WTC11 (cell line): ENCODE results near the gene GALT. TPM values are rescaled to one million over a fixed set of nuclear protein-coding genes. Genes with fewer than 3 reads are reported as not detected.

Experiments used
- ATAC-seq: fragments of 200-7000 bp; cut with Tn5 transposase; 2 replicates; pipeline ENCODE4 v1.10.0; 2021; ENCODE audit warnings: mild to moderate bottlenecking, moderate library complexity
- CTCF ChIA-PET: fragments of 300-600 bp; sonication (Branson Sonifier 250); formaldehyde crosslinking; loops from one replicate; lab custom pipeline; 2021; ENCODE audit warnings: antibody characterized with exemption; lab: Charles Lee
- POLR2A ChIA-PET: fragments of 350-600 bp; sonication (Branson Sonifier 250); formaldehyde crosslinking; loops from one replicate; lab custom pipeline; 2021; ENCODE audit warnings: antibody characterized with exemption; lab: Charles Lee
- DNase-seq: peaks from one replicate; pipeline ENCODE4 v3.0.0; 2021; ENCODE audit warnings: low spot score
- H3K27ac Mint-ChIP-seq: 2 replicates; pipeline ENCODE4 v1.8.0; 2021; ENCODE audit warnings: mixed read lengths
- H3K27me3 Mint-ChIP-seq: 2 replicates; pipeline ENCODE4 v1.8.0; 2021; ENCODE audit warnings: low read depth, mild to moderate bottlenecking, moderate library complexity, mixed read lengths
- H3K36me3 Mint-ChIP-seq: 2 replicates; pipeline ENCODE4 v1.8.0; 2021; ENCODE audit warnings: mixed read lengths
- H3K4me1 Mint-ChIP-seq: 2 replicates; pipeline ENCODE4 v1.8.0; 2022; ENCODE audit warnings: mixed read lengths
- H3K4me3 Mint-ChIP-seq: 2 replicates; pipeline ENCODE4 v1.8.0; 2021; ENCODE audit warnings: mild to moderate bottlenecking, moderate library complexity, mixed read lengths
- H3K9me3 Mint-ChIP-seq: 2 replicates; pipeline ENCODE4 v1.8.0; 2021; ENCODE audit warnings: mixed read lengths
- AR ChIP-seq: fragments of 250-450 bp; sonication (Bioruptor Pico); IDR thresholded peaks from 2 replicates; pipeline ENCODE4 v1.9.0; 2021; ENCODE audit warnings: mild to moderate bottlenecking
- ARID4B ChIP-seq: sonication (generic); formaldehyde crosslinking; IDR thresholded peaks from 2 replicates; pipeline ENCODE4 v1.8.0; 2023; ENCODE audit warnings: missing genetic modification reagents, mild to moderate bottlenecking, borderline replicate concordance
- ATF3 ChIP-seq: sonication (generic); formaldehyde crosslinking; conservative IDR thresholded peaks from 2 replicates; pipeline ENCODE4 v1.8.1; 2022; ENCODE audit warnings: mild to moderate bottlenecking, missing genetic modification reagents
- E2F1 ChIP-seq: sonication (generic); formaldehyde crosslinking; IDR thresholded peaks from 2 replicates; pipeline ENCODE4 v1.8.0; 2022; ENCODE audit warnings: mild to moderate bottlenecking, missing genetic modification reagents
- FOXP1 ChIP-seq: sonication (generic); formaldehyde crosslinking; IDR thresholded peaks from 2 replicates; pipeline ENCODE4 v1.8.0; 2022; ENCODE audit warnings: missing genetic modification reagents, mild to moderate bottlenecking, moderate library complexity, borderline replicate concordance
- GRHL2 ChIP-seq: fragments of 250-450 bp; sonication (Bioruptor Pico); IDR thresholded peaks from 2 replicates; pipeline ENCODE4 v1.8.0; 2022; ENCODE audit warnings: mild to moderate bottlenecking, moderate library complexity; ENCODE audit not compliant: insufficient replicate concordance, severe bottlenecking
- HMGA2 ChIP-seq: fragments of 250-450 bp; sonication (Bioruptor Pico); IDR thresholded peaks from 2 replicates; pipeline ENCODE4 v1.4.0; 2021; ENCODE audit warnings: mild to moderate bottlenecking, moderate library complexity
- KAT7 ChIP-seq: sonication (generic); formaldehyde crosslinking; IDR thresholded peaks from 2 replicates; pipeline ENCODE4 v1.8.1; 2023; ENCODE audit warnings: missing genetic modification reagents, mild to moderate bottlenecking, borderline replicate concordance
- NR3C1 ChIP-seq: sonication (generic); formaldehyde crosslinking; conservative IDR thresholded peaks from 2 replicates; pipeline ENCODE4 v1.8.1; 2023; ENCODE audit warnings: low read depth, mild to moderate bottlenecking, missing genetic modification reagents
- PRRX2 ChIP-seq: fragments of 250-450 bp; sonication (Bioruptor Pico); IDR thresholded peaks from 2 replicates; pipeline ENCODE4 v1.8.0; 2021; ENCODE audit warnings: mild to moderate bottlenecking
- TEAD1 ChIP-seq: sonication (generic); formaldehyde crosslinking; IDR thresholded peaks from 2 replicates; pipeline ENCODE4 v1.8.0; 2022; ENCODE audit warnings: mild to moderate bottlenecking, missing genetic modification reagents
- USF1 ChIP-seq: sonication (generic); formaldehyde crosslinking; IDR thresholded peaks from 2 replicates; pipeline ENCODE4 v1.8.0; 2022; ENCODE audit warnings: mild to moderate bottlenecking, missing genetic modification reagents
- ZBTB43 ChIP-seq: sonication (generic); formaldehyde crosslinking; IDR thresholded peaks from 2 replicates; pipeline ENCODE4 v1.8.1; 2023; ENCODE audit warnings: mild to moderate bottlenecking, missing genetic modification reagents
- ZNF138 ChIP-seq: sonication (generic); formaldehyde crosslinking; conservative IDR thresholded peaks from 2 replicates; pipeline ENCODE4 v1.8.1; 2022; ENCODE audit warnings: mild to moderate bottlenecking, moderate library complexity, missing genetic modification reagents
- total RNA-seq: library from RNA; stranded (reverse); gene quantifications from 3 replicates; pipeline ENCODE4 v1.2.3, GENCODE V29; 2021

Gene GALT
- total RNA-seq, 1 experiment from 2014 or later = 39.7 TPM

GRCh38 chr9:34630402-34631154, 15.9 kb upstream of the GALT start:
- ATAC-seq = no peak
- Mint-ChIP-seq H3K4me3 (peak overlapping the region; percentile 73), H3K27ac (no peak overlapping the region), H3K4me1 (peaks cover 24% of the 10 kb centered on the region), H3K36me3 (peaks cover 4% of the 10 kb centered on the region), H3K27me3 (peaks cover 72% of the 10 kb centered on the region), H3K9me3 (no peaks in the 10 kb centered on the region)
- TF ChIP-seq E2F1 (no peak), PRRX2 (no peak), TEAD1 (CRISPR knock-in tag) (no peak), KAT7 (CRISPR knock-in tag) (no peak), FOXP1 (no peak), NR3C1 (CRISPR knock-in tag) (no peak), GRHL2 (CRISPR knock-in tag) (no peak), HMGA2 (no peak), AR (no peak), ZNF138 (no peak), ZBTB43 (CRISPR knock-in tag) (no peak), ATF3 (no peak), ARID4B (CRISPR knock-in tag) (no peak), USF1 (no peak)
- CTCF ChIA-PET = interaction anchor here (1.9 to 3.4 kb wide), 4 partner anchors 16 to 83 kb away, joined by 6 to 12 read pairs (median 9); partner anchors contain the start of gene GALT
- POLR2A ChIA-PET = interaction anchor here (0.6 kb wide), 1 partner anchor 227 kb away, joined by 5 read pairs; no protein-coding TSS in a partner anchor
- DNase-seq = no peak
